ENCODE data around the gene NRP2.

DNA sequence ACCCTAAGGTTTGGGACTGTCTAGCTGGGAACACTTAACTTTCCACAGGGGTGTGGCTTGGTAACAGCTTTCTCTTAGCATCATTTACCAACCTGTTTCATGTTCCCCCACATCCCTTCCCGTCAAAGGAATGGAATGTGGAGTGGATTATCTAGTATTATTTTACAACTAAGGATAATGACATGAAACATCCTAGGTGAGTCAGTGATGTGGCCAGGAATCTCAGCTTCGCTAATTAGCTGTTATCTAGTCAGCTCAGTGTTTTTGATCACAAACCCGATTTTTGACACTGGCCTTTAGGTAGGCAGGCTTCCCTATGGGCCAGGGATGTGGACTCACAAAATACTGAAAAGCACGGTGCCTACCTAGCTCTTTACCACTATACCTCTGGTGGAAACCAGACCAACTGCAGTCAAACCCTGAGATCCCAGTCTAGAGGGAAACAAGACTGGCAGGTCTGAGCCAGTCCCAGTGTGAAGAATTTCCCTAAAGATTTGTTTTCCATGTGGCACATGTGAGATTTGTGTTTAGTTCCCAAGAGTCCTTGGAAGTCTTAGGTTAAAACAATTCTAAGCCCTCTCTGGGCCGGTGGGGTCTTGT, 2.8 kb upstream of the NRP2 start:
- TF ChIP-seq KDM3A (CRISPR knock-in tag; IDR thresholded peaks at IDR 0.05; ENCODE audit: low read depth) = no peak
- TF ChIP-seq, protein P1, sequence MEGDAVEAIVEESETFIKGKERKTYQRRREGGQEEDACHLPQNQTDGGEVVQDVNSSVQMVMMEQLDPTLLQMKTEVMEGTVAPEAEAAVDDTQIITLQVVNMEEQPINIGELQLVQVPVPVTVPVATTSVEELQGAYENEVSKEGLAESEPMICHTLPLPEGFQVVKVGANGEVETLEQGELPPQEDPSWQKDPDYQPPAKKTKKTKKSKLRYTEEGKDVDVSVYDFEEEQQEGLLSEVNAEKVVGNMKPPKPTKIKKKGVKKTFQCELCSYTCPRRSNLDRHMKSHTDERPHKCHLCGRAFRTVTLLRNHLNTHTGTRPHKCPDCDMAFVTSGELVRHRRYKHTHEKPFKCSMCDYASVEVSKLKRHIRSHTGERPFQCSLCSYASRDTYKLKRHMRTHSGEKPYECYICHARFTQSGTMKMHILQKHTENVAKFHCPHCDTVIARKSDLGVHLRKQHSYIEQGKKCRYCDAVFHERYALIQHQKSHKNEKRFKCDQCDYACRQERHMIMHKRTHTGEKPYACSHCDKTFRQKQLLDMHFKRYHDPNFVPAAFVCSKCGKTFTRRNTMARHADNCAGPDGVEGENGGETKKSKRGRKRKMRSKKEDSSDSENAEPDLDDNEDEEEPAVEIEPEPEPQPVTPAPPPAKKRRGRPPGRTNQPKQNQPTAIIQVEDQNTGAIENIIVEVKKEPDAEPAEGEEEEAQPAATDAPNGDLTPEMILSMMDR (CRISPR knock-in tag; IDR thresholded peaks at IDR 0.05) = no peak
- TF ChIP-seq PTBP1 (IDR thresholded peaks at IDR 0.05; ENCODE audit: low read depth, low read length, poor library complexity, severe bottlenecking) = no peak
- no peak for TF ChIP-seq KAT7 (CRISPR knock-in tag; IDR thresholded peaks at IDR 0.05; ENCODE audit: borderline replicate concordance)
- TF ChIP-seq NCOA5 (CRISPR knock-in tag; IDR thresholded peaks at IDR 0.05) = no peak
- TF ChIP-seq ZNF335 (CRISPR knock-in tag; IDR thresholded peaks at IDR 0.05) = no peak
- TF ChIP-seq, protein P2, sequence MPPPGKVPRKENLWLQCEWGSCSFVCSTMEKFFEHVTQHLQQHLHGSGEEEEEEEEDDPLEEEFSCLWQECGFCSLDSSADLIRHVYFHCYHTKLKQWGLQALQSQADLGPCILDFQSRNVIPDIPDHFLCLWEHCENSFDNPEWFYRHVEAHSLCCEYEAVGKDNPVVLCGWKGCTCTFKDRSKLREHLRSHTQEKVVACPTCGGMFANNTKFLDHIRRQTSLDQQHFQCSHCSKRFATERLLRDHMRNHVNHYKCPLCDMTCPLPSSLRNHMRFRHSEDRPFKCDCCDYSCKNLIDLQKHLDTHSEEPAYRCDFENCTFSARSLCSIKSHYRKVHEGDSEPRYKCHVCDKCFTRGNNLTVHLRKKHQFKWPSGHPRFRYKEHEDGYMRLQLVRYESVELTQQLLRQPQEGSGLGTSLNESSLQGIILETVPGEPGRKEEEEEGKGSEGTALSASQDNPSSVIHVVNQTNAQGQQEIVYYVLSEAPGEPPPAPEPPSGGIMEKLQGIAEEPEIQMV (CRISPR knock-in tag; IDR thresholded peaks at IDR 0.05; ENCODE audit: low read depth) = no peak
- no peak for TF ChIP-seq GABPA (IDR thresholded peaks at IDR 0.05; ENCODE audit: low read depth, low read length)
- TF ChIP-seq GABPA (CRISPR knock-in tag; IDR thresholded peaks at IDR 0.05; ENCODE audit: low read depth) = no peak
- TF ChIP-seq, protein P3, sequence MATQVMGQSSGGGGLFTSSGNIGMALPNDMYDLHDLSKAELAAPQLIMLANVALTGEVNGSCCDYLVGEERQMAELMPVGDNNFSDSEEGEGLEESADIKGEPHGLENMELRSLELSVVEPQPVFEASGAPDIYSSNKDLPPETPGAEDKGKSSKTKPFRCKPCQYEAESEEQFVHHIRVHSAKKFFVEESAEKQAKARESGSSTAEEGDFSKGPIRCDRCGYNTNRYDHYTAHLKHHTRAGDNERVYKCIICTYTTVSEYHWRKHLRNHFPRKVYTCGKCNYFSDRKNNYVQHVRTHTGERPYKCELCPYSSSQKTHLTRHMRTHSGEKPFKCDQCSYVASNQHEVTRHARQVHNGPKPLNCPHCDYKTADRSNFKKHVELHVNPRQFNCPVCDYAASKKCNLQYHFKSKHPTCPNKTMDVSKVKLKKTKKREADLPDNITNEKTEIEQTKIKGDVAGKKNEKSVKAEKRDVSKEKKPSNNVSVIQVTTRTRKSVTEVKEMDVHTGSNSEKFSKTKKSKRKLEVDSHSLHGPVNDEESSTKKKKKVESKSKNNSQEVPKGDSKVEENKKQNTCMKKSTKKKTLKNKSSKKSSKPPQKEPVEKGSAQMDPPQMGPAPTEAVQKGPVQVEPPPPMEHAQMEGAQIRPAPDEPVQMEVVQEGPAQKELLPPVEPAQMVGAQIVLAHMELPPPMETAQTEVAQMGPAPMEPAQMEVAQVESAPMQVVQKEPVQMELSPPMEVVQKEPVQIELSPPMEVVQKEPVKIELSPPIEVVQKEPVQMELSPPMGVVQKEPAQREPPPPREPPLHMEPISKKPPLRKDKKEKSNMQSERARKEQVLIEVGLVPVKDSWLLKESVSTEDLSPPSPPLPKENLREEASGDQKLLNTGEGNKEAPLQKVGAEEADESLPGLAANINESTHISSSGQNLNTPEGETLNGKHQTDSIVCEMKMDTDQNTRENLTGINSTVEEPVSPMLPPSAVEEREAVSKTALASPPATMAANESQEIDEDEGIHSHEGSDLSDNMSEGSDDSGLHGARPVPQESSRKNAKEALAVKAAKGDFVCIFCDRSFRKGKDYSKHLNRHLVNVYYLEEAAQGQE (IDR thresholded peaks at IDR 0.05; ENCODE audit: borderline replicate concordance in 1 of 2, low read depth in 1 of 2, low read length in 2 of 2) = no peak
- TF ChIP-seq, protein P4, sequence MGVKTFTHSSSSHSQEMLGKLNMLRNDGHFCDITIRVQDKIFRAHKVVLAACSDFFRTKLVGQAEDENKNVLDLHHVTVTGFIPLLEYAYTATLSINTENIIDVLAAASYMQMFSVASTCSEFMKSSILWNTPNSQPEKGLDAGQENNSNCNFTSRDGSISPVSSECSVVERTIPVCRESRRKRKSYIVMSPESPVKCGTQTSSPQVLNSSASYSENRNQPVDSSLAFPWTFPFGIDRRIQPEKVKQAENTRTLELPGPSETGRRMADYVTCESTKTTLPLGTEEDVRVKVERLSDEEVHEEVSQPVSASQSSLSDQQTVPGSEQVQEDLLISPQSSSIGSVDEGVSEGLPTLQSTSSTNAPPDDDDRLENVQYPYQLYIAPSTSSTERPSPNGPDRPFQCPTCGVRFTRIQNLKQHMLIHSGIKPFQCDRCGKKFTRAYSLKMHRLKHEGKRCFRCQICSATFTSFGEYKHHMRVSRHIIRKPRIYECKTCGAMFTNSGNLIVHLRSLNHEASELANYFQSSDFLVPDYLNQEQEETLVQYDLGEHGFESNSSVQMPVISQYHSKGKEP (CRISPR knock-in tag; IDR thresholded peaks at IDR 0.05) = no peak
- no peak for TF ChIP-seq KLF6 (CRISPR knock-in tag; IDR thresholded peaks at IDR 0.05)
- no peak for TF ChIP-seq CHD4 (IDR thresholded peaks at IDR 0.05; ENCODE audit: borderline replicate concordance, low read length)
- no peak for TF ChIP-seq SPEN (CRISPR knock-in tag; IDR thresholded peaks at IDR 0.05; ENCODE audit: low read depth)
- no peak for TF ChIP-seq U2AF2 (IDR thresholded peaks at IDR 0.05; ENCODE audit: low read depth, low read length)
